Tibial nerve (tissue), 3 donors: ENCODE results near the gene OTOS.

Experiments
- CTCF ChIP-seq, 5 experiments: fragments of 200-600 bp in 3 of 5; fragments of 450-650 bp in 2 of 5; sonication (generic) in 3 of 5; IDR thresholded peaks; one replicate each; pipeline ENCODE4 v1.5.1; 2016 to 2019; ENCODE audit warnings: antibody characterized with exemption in 5 of 5, mild to moderate bottlenecking in 3 of 5, moderate library complexity in 2 of 5
- POLR2A ChIP-seq, 2 donors: fragments of 450-650 bp; IDR thresholded peaks; one replicate each; pipeline ENCODE4 v1.6.1; 2017; ENCODE audit warnings: antibody characterized with exemption in 2 of 2, mild to moderate bottlenecking in 2 of 2, moderate library complexity in 2 of 2

- TF ChIP-seq CTCF (IDR thresholded peaks at IDR 0.05) (no peak), POLR2A (IDR thresholded peaks at IDR 0.05) (no peak)
Observed at GRCh38 chr2:240155745-240156390, 15.4 kb upstream of the OTOS start.
